Astrocyte of the spinal cord (primary cell): ENCODE data around the gene C20orf202.

Source experiments
- DNase-seq: peaks from one replicate; pipeline ENCODE4 v3.0.0; 2011; ENCODE audit warnings: low read depth, low spot score
- H3K4me3 ChIP-seq: 2 replicates; pipeline ENCODE4 v1.5.1; 2011; ENCODE audit warnings: low read depth, mild to moderate bottlenecking, low read length, moderate library complexity
- in situ Hi-C: cut with HindIII; loops from 2 replicates; pipeline ENCODE4 v1.10.0; 2017; ENCODE audit warnings: low sequenced_read_pairs
- TF ChIP-seq, protein P1 (sequence below): IDR thresholded peaks from 2 replicates; pipeline ENCODE4 v1.5.1; 2012; ENCODE audit warnings: low read depth, mild to moderate bottlenecking, low read length, inconsistent platforms

C20orf202 gene

DNA sequence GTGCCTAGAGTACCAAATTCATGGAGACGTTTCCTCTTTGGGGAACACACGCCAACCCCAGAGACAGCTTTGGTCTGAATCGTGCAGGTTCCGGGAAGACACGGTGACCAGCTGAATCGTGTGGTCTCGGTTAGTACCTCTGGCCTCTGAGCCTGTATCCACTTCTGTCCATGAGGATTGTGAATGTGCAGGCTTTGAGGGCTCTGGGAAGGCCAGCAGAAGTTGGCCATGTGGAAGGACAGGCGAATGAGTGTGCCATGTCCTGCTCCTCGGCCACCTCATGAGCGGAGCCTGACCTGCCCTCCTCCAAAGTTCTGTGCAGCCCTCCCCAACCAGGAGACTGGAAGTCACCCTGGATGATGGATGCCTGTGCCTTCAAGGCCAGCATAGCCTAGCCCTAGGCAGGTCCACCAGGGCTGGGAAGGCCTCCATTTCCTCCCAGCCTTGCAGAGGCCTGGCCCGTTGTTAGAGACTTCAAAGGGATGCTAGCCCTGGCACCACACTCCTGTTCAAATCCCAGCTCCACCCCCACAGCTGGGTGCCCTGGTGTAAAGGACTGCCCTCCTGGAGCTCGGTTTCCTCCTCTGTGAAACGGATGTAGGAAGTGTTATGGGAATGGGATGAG, 16.8 kb upstream of the C20orf202 start:
- in situ Hi-C loops, result no loop called here
- TF ChIP-seq, protein P1, sequence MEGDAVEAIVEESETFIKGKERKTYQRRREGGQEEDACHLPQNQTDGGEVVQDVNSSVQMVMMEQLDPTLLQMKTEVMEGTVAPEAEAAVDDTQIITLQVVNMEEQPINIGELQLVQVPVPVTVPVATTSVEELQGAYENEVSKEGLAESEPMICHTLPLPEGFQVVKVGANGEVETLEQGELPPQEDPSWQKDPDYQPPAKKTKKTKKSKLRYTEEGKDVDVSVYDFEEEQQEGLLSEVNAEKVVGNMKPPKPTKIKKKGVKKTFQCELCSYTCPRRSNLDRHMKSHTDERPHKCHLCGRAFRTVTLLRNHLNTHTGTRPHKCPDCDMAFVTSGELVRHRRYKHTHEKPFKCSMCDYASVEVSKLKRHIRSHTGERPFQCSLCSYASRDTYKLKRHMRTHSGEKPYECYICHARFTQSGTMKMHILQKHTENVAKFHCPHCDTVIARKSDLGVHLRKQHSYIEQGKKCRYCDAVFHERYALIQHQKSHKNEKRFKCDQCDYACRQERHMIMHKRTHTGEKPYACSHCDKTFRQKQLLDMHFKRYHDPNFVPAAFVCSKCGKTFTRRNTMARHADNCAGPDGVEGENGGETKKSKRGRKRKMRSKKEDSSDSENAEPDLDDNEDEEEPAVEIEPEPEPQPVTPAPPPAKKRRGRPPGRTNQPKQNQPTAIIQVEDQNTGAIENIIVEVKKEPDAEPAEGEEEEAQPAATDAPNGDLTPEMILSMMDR, result no peak
- H3K4me3 ChIP-seq, result no peak overlapping the region
- no peak for DNase-seq

DNA sequence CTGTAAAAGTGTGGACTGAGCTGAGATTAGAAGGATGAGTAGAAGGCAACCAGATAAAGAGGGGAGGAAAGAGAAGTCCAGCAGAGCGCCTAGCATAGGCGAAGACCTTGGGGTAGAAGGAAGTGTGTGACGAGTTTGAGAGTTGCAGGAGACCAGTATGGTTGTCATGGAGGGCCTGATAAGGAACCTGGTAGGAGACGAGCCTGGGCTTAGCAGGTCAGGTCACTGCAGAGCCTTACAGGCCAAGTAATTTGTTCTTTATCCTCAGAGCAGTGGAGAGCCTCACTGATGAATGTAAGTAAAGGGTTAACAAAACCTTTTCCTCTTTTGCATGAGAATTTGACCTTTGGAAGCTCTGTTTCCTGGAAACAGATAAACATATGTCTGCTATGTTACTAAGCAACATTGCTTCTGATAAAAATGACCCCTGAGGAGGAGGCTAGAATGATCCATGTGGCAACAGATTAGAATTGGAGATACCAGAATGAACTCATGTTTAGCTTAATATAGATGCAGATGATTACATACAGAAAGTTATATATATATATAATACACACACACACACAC, 15.6 kb upstream of the C20orf202 start:
- in situ Hi-C loops, result no loop called here
- H3K4me3 ChIP-seq, result no peak overlapping the region
- no peak for DNase-seq
- TF ChIP-seq, protein P1, result no peak

DNA sequence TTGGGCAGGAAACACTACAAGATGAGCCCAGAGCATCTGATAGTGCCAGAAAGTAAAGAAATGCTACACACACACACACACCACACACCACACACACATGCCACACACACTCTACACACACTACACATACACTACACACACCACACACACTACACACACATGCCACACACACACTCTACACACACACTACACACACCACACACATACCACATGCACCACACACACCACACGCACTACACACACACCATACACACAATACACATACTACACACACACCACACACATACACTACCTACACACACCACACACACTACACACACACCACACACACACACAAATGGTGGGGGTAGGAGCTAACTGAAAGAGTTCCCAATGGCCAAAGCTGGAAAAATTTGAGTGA, 14.9 kb upstream of the C20orf202 start:
- TF ChIP-seq, protein P1, result no peak
- in situ Hi-C loops, result no loop called here
- no peak overlapping the region for H3K4me3 ChIP-seq
- no peak for DNase-seq

DNA sequence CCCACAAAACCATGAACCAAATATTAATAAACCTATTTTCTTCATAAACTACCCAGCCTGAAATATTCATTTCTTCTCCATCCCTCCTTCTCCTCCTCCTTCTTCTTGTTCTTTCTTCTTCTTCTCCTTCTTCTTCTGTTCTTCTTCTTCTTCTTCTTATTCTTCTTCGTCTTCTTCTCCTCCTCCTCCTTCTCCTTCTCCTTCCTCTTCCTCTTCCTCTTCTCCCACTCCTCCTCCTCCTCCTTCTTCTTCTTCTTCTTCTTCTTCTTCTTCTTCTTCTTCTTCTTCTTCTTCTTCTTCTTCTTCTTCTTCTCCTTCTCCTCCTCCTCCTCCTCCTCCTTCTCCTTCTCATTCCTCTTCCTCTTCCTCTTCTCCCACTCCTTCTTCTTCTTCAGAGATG, 13.4 kb upstream of the C20orf202 start:
- in situ Hi-C loops, result no loop called here
- TF ChIP-seq, protein P1, result no peak
- H3K4me3 ChIP-seq, result no peak overlapping the region
- DNase-seq, result no peak

DNA sequence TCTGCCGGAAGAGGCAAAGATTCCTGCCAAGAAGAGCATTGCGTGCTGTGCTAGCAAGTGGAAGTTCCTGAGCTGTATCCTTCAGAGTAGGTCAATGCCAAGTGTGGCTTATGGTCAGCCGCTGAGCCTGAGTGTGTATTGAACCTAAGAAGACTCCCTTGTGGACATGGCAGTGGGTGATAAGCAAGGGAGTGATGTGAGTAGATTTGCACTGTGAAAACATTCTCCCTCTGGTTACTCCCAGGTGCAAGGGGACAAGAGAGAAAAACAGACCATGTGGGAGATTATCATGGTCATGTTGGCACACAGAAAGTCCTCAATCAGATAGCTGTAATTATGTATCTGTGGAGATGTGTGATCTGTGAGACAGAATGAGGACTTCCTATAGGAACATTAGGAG, 12.4 kb upstream of the C20orf202 start:
- TF ChIP-seq, protein P1, result no peak
- in situ Hi-C loops, result no loop called here

DNA sequence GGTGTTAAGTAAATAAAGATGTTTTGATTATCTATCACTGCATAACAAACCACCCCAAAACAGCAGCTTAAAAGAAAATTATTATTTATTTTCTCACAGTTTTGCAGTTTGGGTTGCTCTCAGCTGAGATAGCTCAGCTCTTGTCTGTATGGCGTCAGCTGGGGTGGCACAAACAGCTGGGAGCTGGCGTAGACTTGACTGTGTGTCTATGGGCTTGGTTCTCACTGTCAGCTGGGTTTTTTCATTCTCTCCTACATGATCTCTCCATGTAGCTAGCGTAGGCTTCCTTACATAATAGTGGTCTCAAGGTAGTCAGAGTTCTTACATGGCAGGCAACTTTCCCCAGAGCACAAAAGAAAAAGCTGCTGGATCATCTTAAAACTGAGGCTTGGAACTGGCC, 12.0 kb upstream of the C20orf202 start:
- no peak for DNase-seq
- H3K4me3 ChIP-seq, result no peak overlapping the region
- in situ Hi-C loops, result no loop called here
- TF ChIP-seq, protein P1, result no peak

More for the DNA sequence above, 12.4 kb upstream of the C20orf202 start:
- no peak for DNase-seq
- no peak overlapping the region for H3K4me3 ChIP-seq
